HG03558 (cell line): ENCODE results near the gene C10orf90.

Source experiments
- ATAC-seq: cut with Tn5 transposase; IDR thresholded peaks from one replicate; pipeline ENCODE4 v1.9.1; 2021; ENCODE audit warnings: moderate number of reproducible peaks; ENCODE audit not compliant: unreplicated experiment; ENCODE audit errors: extremely low read depth

C10orf90 gene

GRCh38 chr10:126439942-126440341 is 230.6 kb downstream of the C10orf90 start:
- ATAC-seq = no peak

GRCh38 chr10:126438407-126438783 is 232.1 kb downstream of the C10orf90 start:
- no peak for ATAC-seq

- ATAC-seq = no peak
Observed at GRCh38 chr10:126437635-126438406, 232.7 kb downstream of the C10orf90 start.

- ATAC-seq = no peak
Observed at GRCh38 chr10:126434235-126434634, 236.3 kb downstream of the C10orf90 start.

GRCh38 chr10:126433351-126433750 is 237.1 kb downstream of the C10orf90 start:
- no peak for ATAC-seq

- ATAC-seq = no peak
Observed at GRCh38 chr10:126432507-126432906, 238.0 kb downstream of the C10orf90 start.

GRCh38 chr10:126431816-126432215 is 238.7 kb downstream of the C10orf90 start:
- no peak for ATAC-seq

GRCh38 chr10:126430512-126430911 is 240.0 kb downstream of the C10orf90 start:
- ATAC-seq = no peak

- no peak for ATAC-seq
Observed at GRCh38 chr10:126429275-126429674, 241.2 kb downstream of the C10orf90 start.

GRCh38 chr10:126425489-126426065 is 244.9 kb downstream of the C10orf90 start:
- ATAC-seq = no peak

- no peak for ATAC-seq
Observed at GRCh38 chr10:126425032-126425431, 245.5 kb downstream of the C10orf90 start.

- no peak for ATAC-seq
Observed at GRCh38 chr10:126423732-126424491, 246.6 kb downstream of the C10orf90 start.

GRCh38 chr10:126422567-126422966 is 247.9 kb downstream of the C10orf90 start:
- ATAC-seq = no peak

GRCh38 chr10:126421756-126422256 is 248.7 kb downstream of the C10orf90 start:
- no peak for ATAC-seq

- ATAC-seq = no peak
Observed at GRCh38 chr10:126420567-126421300, 249.8 kb downstream of the C10orf90 start.

- no peak for ATAC-seq
Observed at GRCh38 chr10:126417220-126417825, 253.2 kb downstream of the C10orf90 start.

GRCh38 chr10:126409821-126410220 is 260.7 kb downstream of the C10orf90 start:
- ATAC-seq = no peak

- no peak for ATAC-seq
Observed at GRCh38 chr10:126408953-126409641, 261.4 kb downstream of the C10orf90 start.

GRCh38 chr10:126407831-126408230 is 262.7 kb downstream of the C10orf90 start:
- no peak for ATAC-seq
